Raji (cell line): ENCODE data around the gene C4orf33.

Source experiments
- POLR2A ChIP-seq: IDR thresholded peaks from 2 replicates; pipeline ENCODE4 v1.6.1; 2011; ENCODE audit warnings: low read depth, low read length, control low read depth; ENCODE audit not compliant: insufficient read depth

C4orf33 gene

GRCh38 chr4:129110931-129111330 lies 15.0 kb downstream of the C4orf33 start:
- TF ChIP-seq POLR2A = no peak

GRCh38 chr4:129111919-129112318 lies 16.0 kb downstream of the C4orf33 start:
- TF ChIP-seq POLR2A = no peak

GRCh38 chr4:129113434-129113833 lies 17.5 kb downstream of the C4orf33 start:
- TF ChIP-seq POLR2A = no peak

DNA sequence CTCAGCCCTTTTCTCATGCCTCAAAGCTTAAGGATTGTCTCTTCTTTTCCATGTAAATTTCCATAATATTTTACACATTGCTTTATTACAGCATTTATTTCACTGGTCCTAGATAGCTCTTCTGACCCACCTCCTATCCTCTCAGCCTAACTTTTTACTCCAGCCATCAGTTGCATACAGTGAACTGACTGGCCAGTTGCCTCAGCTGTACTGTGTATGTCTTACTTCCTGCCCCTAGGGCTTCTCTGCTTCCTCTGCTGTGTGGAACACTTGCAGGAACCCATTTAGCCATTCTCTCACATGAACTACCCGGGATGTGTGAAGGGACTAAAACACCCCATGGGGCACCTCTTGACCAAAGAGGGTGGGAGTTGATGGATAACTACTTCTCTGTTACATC lies 18.0 kb downstream of the C4orf33 start:
- TF ChIP-seq POLR2A = no peak

- no peak for TF ChIP-seq POLR2A
Observed at GRCh38 chr4:129117705-129118104, 21.8 kb downstream of the C4orf33 start.

GRCh38 chr4:129129143-129129542 lies 33.2 kb downstream of the C4orf33 start:
- no peak for TF ChIP-seq POLR2A

GRCh38 chr4:129131343-129131742 lies 35.4 kb downstream of the C4orf33 start:
- TF ChIP-seq POLR2A = no peak

DNA sequence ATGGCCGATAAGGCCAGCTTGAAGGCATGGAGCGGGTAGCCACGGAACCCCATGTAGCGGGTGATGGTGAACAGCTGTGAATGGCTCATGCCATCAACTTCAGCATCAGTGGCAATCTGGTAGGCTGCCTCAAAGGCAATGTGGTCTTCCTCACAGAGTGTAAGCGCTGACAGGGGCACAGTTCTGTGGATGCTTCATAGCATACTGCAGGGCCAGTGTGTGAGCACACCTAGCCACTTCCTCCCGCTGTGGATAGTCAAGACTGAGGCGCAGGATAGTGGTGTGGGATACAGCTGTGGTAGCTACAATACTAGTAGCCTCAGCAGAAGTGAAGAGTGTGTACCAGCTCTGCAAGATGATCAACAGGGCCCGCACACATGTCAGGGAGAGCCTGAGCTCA lies 40.5 kb downstream of the C4orf33 start:
- no peak for TF ChIP-seq POLR2A

DNA sequence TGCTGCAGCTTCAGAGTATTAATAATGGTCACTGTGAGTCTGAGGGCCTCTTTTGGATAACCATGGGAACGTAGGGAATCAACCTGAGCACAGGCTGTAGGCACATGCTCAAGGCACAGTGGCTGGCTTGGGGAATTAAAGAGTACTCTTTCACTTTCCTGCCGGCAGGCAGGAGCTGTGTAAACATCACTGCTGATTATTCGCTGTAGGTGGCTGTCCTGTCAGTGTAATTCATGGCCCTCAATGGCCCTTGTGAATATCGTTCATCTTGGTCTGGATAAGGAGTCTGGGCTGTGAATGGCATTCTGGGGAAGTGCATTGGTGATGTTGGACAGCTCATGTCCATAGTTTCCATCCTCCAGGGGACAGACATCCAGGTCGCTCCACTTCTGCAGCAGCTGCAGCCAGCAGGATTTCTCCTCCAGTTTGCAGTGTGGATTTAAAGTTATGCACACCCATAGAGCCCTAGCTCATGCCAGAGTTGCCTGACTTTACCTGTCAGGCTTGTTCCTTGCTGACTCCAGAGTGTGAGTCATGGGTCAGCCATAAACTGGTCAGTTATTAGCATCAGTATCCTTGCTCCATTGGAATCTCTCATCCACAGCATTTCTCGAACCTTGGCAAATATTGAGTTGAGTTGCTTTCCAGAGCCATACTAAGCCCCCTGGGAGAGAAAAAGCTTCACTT lies 43.0 kb downstream of the C4orf33 start:
- TF ChIP-seq POLR2A = no peak

GRCh38 chr4:129140521-129140920 lies 44.6 kb downstream of the C4orf33 start:
- TF ChIP-seq POLR2A = no peak

DNA sequence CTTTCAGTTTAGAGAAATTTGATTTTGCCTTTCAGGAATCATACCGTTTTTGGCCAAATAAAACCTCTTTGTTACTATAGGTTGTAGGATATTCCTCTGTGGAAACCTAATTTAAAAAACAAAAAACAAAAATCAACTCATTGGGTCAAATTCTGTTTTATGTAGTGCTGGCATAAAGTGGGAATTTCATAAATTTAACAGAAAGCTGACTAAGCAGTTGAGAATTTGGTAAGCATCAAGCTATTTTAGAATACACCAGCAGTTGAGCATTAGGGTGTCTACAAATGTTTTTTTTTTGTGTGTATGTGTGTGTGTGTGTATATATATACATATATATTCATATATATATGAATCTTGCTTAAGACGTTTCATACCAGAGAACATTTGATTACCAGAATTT lies 47.4 kb downstream of the C4orf33 start:
- no peak for TF ChIP-seq POLR2A

GRCh38 chr4:129144755-129145206 lies 48.8 kb downstream of the C4orf33 start:
- no peak for TF ChIP-seq POLR2A

DNA sequence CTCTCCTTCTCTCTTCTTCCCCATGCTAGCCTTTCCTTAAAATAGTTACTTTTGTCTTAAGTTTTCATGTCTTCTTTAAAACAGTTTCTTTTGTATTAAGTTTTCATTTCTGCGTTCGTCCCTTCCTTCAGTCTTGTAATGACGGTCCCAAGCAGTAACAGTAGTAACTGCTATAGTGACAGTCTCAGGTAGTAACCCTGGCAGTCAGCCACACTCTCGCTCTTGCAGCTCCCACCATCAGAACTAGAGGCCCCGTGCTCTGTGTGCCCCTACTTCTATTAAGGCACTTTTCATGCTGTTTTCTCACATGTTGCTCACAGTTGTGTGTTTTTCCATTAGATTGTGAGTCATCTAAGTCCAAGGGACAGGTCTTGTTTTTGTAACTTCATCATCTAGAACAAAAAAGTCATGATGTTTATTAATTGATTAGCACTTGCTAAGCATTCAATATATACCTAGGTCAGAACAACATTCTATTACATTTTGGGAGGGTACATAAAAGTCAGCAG lies 49.3 kb downstream of the C4orf33 start:
- TF ChIP-seq POLR2A = no peak

DNA sequence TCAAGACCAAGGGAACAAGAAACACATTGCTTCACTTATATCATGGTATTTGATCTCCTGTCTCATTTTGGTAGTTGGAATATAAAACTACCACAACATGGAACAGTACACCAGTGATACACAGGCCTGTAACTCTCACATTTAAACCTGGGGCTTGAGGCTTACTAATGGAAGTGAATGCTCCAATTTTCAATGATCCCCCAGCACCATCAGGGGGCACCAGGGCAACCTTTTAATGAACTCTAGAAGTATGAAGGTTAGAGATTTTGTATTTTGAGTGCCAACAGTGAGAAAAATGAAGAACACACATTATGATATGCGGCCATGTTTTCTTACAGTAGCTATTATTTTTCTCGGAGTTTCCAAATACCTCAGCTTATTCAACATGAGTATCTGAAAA lies 50.7 kb downstream of the C4orf33 start:
- TF ChIP-seq POLR2A = no peak

DNA sequence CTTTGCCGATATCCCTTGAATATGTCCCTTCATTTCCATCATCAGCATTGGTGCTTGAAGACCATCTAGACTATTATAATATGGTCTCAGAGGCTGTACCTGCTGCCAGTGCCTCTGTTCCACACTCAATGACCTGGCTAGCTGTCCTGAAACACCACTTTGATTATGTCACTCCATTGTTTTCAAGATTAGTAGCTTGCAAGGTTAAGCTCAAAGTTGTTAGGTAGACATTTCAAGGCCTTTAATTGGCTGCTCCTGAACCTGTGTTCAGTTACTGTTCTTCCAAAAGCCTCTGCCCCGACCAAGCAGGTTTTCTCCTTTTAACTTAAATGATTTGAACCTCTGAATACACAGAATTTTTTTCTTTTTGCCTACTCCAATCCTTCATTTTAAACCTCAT lies 52.9 kb downstream of the C4orf33 start:
- TF ChIP-seq POLR2A = no peak

DNA sequence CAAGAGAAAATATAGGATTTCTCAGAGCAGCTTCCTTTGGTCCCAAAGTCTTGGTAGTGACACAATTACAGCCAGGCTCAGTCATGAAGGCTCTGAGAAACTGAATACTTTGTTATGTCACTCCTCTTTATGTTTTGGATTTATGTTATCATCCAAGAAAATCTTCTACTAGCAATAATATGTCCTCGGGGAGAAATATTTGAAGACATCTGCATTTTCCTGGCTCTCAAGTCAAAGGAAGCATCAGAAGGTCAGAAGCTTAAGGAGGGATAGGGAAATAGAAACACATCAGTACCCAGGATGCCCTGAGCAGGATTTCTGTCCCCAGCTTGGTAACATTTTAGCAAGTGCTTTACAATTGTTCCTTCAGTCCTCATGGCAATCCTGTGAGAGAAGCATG lies 54.0 kb downstream of the C4orf33 start:
- no peak for TF ChIP-seq POLR2A

- TF ChIP-seq POLR2A = no peak
Observed at GRCh38 chr4:129152350-129152749, 56.4 kb downstream of the C4orf33 start.

GRCh38 chr4:129153700-129154099 lies 57.7 kb downstream of the C4orf33 start:
- no peak for TF ChIP-seq POLR2A

DNA sequence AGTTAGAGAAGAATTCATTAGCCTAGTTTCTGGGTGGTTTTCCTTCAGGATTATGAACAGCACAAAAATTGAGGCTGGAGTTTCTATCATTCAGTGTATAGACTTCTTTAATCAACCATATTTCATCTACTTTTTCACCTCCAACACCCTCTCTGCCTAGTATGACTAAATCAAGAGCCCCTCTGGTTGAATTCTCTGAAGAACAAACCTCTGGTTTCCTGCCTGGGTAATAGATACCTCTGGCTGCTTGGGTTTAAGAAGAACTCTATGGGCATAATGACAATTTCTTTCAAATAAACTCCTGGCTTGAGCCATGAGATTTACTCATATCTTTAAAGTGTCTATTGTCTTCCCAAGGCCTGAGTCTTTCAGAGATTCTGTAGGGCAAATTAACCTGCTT lies 66.5 kb downstream of the C4orf33 start:
- no peak for TF ChIP-seq POLR2A
